GM12892 (cell line): ENCODE measurements around the gene FLNB.

ENCODE experiments used
- POLR2A ChIP-seq: IDR thresholded peaks from 2 replicates; pipeline ENCODE4 v1.6.1; 2011; ENCODE audit warnings: low read depth, low read length, control low read depth
- POLR2AphosphoS5 ChIP-seq: IDR thresholded peaks from 2 replicates; pipeline ENCODE4 v1.6.1; 2011; ENCODE audit warnings: low read depth, low read length, control low read depth
- TAF1 ChIP-seq: IDR thresholded peaks from 2 replicates; pipeline ENCODE4 v1.6.1; 2011; ENCODE audit warnings: low read depth, mild to moderate bottlenecking, control low read depth, low read length, borderline replicate concordance

DNA sequence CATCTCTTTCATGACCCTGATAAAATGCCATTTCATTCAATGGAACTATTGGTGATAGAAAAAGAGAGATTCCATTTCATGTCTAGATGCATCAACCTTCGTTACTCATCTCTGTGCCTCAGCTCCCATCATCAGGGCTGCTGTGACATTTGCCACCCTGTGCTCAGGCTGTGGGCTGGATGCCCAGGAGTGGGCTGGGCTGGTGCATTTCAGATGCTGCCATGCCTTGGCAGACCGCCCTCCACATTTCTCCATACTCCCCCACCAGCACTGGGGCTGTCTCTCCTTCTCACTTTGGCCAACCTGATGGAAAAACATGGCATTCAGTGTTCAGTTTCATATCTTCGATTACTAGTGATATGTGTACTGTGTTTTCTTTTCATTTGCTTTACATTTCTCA is 143.4 kb downstream of the FLNB start:
- TF ChIP-seq POLR2AphosphoS5 (no peak), TAF1 (no peak), POLR2A (no peak)
